ENCODE measurements around the gene IL1RAPL2.
"Not testable (repeated sequence)": the region's sequence is repeated elsewhere in the genome, so short reads cannot be mapped to it uniquely, and the experiment has no call there.

Gene IL1RAPL2

DNA sequence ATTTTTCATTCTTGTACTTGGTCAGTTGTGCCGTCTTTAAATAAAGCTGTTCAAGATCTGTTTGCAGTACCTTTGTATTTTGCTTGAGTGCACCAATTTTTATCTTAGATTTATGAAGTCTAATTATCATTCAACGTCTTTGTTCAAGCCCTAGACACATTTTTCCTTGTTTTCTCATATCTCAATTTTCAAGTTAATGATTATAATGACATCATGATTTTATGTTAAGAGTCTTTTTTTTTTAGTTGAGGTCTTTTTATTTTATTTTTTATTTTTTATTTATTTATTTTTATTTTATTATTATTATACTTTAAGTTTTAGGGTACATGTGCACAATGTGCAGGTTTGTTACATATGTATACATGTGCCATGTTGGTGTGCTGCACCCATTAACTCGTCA lies 463.0 kb downstream of the IL1RAPL2 start:
- DNase-seq: not testable (repeated sequence)

DNA sequence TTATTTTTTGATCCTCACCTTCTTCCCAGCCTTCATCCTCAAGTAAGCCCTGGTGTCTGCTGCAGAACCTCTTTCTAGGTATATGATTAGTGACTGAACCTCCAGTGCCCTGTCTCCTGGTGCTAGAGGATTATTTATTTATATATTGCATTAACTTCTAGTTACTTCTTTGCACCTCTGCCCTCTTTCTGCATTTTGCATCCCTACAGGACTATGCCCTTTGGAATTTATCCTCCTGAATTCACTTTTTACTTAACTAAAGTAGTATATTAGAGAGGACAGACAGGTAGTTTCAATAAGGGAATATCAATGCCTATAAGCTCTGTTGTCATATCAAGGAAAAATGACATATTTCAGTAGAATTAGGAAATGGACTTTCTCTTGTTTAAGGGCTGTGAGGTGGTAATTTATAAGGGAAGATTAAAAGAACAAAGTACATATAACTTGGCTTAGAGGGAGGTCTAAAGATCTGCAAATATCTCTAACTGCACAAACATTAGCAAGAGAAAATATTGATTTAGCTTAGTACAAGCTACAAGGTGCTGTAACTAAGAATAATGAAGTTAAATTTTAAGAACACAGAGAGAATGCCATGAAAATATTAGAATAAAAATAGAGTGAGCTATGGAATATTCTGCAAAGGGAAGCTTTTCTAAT lies 472.8 kb downstream of the IL1RAPL2 start:
- DNase-seq: no peak

DNA sequence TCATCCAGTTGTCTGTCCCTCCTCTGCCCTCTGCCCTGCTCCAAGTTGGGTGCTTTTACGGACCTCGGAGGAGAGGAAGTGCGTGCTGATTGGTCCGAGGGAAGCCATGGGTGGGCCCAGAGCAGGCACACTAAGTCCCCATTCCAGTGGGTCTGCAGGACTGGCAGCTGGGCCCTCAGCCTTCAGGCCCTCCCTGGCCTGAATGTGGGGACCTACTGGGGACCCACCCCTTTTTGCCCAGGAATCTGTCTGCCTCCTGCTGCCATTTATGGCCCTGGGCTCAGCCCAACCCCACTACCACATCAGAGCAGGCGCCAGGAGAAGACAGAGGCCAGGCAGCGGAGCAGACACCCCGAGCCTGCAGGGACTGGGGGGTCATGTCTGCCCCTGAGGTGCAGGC lies 484.9 kb downstream of the IL1RAPL2 start:
- no peak for DNase-seq

DNA sequence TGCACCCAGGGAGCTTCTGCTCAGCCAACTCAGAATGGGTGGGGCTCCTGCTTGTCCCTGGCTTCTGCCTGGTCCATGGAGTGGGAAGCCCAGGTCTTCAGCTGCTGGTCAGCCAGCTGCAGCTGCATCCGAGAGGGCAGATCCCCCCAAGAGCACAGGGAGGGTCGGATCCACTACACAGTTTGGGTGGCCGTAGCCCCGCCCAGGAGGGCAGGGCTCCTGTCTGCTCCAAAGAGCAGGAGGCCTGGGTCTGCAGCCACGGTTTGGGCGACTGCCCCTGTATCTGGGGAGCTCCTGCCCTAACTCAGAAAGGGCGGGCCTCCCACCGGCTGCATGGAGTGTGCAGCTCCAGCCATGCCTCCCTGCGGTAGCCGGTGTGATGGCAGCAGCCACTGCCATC lies 485.4 kb downstream of the IL1RAPL2 start:
- DNase-seq: no peak

DNA sequence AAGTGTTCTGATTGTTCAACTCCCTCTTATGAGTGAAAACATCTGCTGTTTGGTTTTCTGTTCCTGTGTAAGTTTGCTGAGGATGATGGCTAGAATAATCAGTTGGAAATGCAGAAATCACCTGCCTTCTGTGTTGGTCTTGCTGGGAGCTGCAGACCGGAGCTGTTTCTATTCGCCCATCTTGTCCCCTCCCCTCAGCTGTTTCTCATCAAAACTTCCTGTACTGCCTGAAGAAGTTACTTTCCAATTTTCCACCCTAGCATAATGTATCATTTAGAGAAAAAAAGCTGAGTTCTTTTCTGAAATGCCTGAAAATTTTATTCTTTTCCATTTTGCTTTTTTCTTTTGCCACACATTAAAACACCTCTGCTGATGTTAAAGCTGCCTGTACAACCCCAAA lies 486.9 kb downstream of the IL1RAPL2 start:
- DNase-seq: no peak

DNA sequence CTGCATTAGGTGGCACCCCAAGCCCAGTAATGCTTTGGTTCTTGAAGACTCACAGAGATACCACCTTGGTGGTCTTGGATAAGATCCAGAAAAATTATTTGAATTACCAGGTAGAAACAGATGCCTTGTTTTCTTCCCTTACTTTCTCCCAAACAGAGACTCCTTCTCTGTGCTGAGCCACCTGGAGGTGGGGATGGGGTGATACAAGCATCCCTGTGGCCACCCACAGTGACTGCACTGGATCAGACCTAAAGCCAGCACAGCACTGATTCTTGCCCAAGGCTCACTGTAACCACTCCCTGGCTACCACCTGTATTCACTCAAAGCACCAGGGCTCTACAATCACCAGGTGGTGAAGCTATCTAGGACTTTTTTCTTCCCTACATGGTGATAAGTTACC lies 497.7 kb downstream of the IL1RAPL2 start:
- no peak for DNase-seq

DNA sequence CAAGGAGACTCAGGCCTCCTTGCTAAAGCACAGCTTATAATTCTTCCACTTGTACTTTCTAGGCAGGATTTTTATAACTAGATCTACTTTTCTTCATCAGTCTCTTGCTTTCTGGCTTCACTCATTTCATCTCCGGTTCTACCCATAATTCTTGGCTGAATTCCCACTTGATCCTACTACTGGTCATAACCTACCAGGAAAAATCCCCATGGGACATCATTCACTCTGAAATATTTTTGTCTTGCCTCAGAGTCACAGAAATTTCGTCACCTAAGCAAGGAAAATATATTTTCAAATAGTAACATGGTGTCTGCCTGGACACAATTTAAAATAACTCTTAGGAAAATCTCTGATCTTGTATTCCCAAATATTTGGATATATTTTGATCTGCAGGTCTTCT lies 532.2 kb downstream of the IL1RAPL2 start:
- DNase-seq: peak; percentile 4

DNA sequence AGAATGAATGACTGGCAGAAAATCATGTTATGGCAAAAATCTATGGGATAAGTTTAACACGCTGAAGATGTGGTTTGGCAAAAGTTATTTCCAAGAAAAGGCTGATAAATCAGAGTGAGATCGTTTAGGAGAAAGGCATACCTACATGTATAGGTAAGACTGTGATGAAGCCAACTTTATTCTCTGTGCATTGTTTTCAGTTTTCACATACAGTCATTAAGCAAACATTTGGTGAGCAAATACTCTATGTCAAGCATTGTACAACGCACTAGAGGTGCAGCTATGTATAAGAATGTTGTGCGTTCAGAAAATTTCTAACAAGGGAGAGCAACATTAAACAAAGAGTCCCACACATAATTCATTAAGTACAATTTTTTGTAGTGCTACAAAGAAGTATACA lies 532.8 kb downstream of the IL1RAPL2 start:
- DNase-seq: no peak

DNA sequence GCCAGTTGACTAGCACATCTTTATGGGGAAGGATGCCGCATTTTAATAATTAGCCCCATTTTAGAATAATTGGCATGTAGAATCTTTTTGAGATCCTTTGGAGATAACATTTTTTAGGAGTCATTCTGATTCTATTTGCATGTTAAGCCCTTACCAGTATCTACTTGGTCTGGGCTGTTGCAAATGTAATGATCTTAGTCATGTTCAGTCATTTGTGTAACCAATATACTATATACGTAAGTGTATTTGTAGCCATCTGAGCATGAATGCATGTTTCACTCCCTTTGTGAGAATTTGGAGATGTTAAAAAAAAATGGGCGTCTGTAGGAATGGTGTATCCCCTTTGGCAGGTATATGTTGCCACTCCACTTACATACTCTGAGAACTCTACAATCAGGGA lies 535.4 kb downstream of the IL1RAPL2 start:
- no peak for DNase-seq

DNA sequence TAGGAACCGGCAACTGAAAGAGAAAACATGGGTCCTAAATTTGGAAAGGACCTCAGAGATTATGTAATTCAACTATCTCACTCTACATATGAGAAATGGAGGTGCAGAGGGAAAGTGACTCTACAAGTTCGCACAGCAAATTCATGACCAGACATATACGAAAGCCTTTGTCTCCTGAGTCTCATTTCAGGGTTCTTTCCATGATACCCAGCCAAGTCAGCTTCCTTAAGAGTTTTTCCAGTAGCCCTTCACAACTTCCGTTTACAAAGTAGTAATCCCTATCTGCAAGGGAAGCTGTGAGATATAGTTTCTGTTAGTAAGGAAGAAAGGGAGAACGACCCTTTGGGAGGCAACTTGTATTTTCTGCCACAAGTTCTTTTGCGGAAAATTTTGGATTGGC lies 543.9 kb downstream of the IL1RAPL2 start:
- DNase-seq: no peak

DNA sequence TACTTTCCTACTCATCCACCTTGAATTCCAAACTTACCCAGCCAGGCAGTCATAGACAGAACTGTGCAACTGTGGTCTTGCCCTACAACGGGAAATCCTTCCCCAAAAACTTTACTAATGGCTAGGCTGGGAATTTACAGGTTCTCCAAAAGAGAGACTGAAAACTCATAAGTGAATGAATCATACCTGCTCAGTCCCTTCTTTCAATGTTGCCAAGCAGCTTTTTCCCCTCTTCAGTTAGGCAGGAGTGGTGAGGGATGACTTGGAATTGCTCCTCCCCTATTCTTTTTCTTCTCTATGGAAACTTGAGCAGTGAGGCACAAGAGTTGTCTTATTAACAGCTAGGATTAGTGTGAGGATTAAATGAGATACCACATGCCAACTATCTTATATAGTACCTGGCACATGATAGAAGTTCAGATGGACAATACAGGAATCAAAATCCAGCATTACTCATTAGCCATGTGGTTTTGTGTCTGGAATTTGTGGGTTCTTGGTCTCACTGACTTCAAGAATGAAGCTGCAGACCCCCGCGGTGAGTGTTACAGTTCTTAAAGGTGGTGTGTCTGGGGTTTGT lies 548.6 kb downstream of the IL1RAPL2 start:
- DNase-seq: peak; percentile 17

DNA sequence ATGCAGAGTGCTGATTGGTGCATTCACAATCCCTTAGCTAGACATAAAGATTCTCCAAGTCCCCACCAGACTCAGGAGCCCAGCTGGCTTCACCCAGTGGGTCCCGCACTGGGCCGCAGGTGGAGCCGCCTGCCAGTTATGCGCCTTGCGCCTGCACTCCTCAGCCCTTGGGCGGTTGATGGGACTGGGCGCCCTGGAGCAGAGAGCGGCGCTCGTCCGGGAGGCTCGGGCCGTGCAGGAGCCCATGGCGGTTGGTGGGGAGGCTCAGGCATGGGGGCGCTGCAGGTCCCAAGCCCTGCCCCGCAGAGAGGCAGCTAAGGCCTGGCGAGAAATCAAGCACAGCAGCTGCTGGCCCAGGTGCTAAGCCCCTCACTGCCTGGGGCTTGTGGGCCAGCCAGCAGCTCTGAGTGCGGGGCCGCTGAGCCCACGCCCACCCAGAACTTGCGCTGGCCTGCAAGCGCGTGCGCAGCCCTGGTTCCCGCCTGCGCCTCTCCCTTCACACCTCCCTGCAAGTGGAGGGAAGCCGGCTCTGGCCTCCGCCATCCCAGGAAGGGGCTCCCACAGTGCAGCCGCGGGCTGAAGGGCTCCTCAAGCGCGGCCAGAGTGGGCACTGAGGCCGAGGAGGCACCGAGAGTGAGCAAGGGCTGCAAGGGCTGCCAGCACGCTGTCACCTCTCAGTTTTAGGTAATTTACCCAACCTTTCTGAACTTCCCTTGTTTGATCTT lies 549.8 kb downstream of the IL1RAPL2 start:
- DNase-seq: not testable (repeated sequence)

DNA sequence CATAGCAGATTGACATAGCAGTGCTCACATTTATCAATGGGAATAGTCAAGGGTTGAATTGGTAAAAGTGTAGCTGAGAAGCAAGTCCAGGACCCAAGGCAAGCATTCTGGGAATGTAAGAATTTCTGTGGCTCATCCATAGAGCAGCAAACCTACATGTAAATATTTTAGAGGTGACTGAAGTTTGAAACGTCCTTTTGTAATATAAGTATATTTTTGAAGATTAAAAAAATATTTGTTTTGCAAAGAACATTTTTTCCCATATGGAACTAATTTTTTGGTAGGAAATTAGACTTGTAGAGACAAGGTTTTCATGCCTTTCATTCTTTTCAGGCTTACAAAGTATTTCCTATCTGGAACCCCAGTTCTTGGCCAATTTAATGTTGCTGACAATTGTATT lies 550.5 kb downstream of the IL1RAPL2 start:
- peak; percentile 64 for DNase-seq

DNA sequence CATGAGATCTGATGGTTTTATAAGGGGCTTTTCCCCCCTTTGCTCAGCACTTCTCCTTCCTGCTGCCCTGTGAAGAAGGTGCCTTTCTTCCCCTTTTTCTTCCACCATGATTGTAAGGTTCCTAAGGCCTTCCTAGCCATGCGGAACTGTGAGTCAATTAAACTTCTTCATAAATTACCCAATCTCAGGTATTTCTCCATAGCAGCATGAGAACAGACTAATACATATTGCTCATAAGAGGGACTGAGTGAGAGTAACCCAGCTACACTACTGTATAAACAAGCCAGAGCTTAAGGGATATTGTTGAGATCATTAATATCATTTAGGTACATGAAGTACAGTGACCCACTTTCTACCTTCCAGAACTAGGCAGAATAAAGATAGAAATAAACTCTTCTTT lies 551.6 kb downstream of the IL1RAPL2 start:
- DNase-seq: no peak

DNA sequence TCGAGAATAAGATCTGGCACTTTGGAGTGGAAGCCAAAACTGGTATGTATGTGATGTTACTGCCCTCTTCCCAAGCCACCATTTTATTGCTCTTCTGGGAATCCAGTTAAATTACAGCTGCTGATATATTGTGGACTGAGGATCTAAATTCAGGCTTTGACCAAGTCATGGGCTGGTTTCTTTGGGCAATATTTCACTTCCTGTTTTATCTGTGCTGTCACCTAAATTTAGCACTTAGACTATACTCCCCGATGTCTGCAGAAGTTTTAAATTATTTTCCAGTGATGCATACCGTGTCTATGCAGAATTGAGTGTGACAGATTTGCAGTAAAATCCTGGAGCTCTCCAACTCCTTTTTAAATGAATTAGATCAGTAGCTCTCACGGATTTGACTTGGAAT lies 554.5 kb downstream of the IL1RAPL2 start:
- DNase-seq: peak; percentile 42

DNA sequence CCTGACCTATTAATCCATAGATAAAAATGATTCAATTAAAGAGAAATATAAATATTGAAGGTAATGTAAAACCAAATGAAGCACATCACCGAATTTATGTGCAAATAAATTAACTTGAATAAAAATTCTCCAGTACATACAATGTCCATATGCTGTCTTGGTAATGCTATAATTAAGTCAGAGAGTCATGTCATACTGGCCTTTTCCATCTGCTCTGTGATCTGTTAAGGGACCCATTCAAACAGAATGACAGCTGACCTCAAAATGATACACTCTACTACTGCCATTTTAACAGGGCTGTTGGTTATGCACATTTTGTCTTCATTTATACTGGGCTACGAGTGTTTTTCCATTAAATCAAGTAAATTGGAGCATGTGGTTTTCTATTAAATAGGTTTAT lies 555.2 kb downstream of the IL1RAPL2 start:
- no peak for DNase-seq

DNA sequence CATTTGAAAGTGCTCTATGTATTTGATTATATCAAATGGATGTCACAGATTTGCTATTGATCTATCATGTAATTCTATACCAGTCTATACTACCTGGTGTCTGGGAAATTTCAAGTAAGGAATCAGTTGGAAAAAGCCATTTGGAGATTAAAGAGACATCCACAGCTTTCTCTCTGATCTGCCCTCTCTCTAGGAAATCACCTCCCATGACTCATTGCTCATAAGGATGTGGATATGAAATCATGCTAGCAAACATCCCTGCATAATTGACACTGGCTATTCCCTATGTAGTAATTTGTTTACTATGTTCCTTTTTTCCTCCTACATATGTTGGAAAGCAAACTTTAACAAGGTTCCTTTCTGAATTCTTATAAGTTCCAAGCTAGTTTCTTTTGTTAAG lies 560.2 kb downstream of the IL1RAPL2 start:
- no peak for DNase-seq

DNA sequence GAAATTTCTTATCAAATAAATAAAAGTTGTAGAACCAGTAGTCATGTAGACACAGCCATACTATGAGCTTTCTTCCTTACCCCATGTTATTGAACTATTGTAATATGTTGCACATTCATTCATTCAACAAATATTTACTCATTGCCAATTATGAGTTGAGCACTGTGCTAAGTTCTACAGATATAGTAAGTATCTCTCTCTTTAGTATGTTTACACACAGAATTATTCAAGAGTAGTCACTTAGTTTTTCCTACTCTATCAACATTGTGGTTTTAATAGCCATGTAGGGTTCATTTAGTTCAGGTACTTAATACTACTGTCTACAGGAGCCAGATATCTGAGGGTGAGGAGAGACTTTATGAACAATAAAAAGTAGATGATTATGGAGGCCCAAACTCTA lies 568.3 kb downstream of the IL1RAPL2 start:
- DNase-seq: no peak

DNA sequence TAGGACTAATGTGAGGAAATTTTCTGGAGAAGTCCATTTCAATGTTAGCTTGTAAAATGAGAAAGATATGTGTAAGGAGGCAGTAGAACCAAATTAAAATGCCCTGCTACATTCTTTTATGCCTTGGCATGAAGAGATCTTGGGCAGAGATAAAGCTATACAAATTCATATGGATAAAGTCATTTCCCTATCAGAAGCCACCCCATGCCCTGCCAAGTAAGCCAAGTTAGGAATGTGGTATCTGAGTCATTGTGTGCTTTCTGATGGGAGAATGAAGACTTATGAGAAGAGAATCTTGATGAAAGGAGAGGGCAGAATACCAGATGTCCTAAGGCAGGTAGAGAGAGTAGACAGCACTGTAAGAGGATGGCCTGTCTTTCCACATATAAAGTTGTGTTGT lies 570.8 kb downstream of the IL1RAPL2 start:
- DNase-seq: no peak

DNA sequence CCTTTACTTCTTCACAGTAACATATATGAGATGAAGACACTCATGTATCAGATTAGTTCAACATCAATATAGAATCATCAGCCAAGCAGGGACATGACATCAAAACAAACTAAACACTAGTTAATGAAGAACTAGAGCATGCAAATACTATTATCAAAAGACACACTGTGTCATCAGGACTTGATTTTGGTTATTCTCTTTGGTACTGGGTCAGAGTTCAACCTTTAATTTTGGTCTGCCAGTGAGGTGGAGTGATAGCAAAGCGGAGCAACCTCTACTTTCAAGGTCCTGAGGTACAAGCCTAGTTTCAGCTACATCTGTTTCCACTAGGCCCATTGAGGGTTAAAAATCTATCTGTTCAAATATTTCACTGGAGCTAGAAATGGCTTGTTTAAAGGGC lies 584.0 kb downstream of the IL1RAPL2 start:
- DNase-seq: no peak

DNA sequence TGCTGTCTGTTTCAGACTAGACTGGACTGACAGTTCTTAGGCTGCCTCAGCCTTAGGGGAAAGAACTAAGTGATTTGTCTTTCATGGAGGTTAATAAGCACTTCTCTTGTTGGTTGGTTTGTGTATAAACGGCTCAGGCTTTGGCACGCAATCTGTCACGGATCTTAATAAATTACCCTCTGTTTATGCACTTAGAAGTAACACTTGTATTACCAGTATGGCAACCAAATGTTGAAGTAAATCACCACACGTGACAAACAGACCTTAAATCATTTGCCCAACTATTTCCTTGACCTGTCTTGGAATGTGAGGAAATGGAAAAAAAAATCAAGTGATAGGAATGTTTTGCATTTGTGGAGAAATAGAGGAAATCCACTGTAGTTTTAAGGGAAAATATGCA lies 584.6 kb downstream of the IL1RAPL2 start:
- DNase-seq: peak; percentile 63

DNA sequence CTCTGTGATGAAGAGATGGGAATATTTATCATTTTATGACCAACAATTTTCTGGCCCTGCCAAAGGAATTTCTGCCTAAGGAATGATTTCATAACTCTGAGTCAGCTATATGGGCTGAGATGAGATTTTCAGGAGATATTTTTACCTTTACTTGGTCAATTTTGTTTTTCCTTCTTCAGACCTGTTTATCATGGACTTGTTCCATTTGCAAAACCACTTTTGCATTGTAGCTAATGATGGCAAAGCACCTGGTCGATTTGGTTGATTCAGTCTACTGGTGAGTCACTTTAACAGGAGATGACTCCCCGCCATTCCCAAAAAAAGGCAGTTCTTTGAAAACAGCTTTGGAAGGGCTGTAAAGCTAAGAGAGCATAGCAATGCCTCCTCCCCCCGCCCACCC lies 601.2 kb downstream of the IL1RAPL2 start:
- peak; percentile 1 for DNase-seq

DNA sequence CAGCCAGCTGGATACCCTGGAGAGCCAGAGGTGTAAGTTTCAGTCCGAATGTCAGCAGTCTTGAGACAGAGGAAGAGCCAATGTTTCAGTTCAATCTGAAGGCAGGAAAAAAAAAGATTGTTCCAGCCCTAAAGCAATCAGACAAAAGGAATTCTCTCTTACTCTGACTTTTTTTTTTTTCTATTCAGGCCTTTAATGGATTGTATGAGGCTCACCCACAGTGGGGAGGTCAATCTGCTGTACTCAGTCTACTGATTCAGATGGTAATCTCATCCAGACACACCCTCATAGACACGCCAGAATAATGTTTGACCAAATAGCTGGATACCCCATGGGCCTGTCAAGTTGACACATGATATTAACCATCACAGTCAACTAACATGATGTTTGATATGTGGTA lies 602.6 kb downstream of the IL1RAPL2 start:
- no peak for DNase-seq

DNA sequence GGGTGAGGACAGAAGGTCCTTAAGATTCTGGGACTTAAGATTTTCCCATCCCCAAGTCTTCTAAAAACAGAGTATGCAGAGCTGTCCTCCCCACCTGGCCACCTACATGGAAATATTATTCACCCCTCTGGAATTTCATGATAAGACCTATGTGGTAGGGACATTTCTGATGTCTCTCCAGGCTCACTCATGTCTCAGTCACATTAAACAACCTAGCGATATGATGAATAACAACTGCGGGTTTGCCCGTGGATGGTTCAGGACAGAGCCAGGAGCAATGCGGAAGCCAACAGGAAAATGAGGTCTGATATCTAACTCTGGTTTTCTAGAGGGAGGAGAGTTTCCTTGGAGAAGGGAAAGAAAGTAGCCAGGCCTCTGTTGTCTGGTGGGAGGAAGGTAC lies 607.1 kb downstream of the IL1RAPL2 start:
- no peak for DNase-seq

Measured in fibroblast of skin of abdomen (primary cell).